ENCODE measurements around the gene UACA.
A peak's percentile ranks its signal among the peaks of the same experiment; 100 is the strongest.

UACA gene

DNA sequence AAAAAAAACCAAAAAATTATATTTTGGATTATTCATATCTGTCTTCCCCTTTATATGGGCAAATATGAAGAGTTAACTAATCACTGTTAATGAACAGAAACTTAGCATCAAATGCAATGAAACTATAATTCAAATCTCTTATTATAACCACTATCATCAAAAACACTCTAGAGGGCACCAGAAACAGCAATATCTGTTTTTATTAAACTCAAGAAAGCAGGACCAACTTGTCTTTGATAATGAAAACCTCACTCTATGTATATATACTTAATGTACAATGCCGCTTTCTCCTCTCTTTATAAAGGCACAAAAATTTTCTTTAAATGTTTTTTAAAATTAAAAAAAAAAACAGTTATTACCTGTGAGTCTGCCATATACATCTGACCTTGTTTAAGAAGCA is 92.7 kb downstream of the UACA start:
- Histone ChIP-seq H3K4ac (ENCODE audit: low read length) (no peak overlapping the region), H2BK5ac (ENCODE audit: low read length) (no peak overlapping the region), H3K18ac (ENCODE audit: low read length) (no peak overlapping the region), H2AK5ac (ENCODE audit: low read depth, low read length) (no peak overlapping the region), H4K8ac (ENCODE audit: low read depth, low read length) (no peak overlapping the region), H2BK12ac (ENCODE audit: low read length) (no peak overlapping the region), H4K91ac (ENCODE audit: low read depth, low read length, poor library complexity) (no peak overlapping the region), H2BK120ac (ENCODE audit: low read depth, low read length) (no peak overlapping the region), H3K14ac (ENCODE audit: low read length) (no peak overlapping the region), H3K27ac (replicated peaks; ENCODE audit: low read length) (no peak overlapping the region), H3K27me3 (ENCODE audit: control insufficient read depth in 3 of 3, insufficient read depth in 3 of 3, low read depth in 1 of 3, low read length in 3 of 3) (no peaks in the 10 kb centered on the region), H3K4me2 (ENCODE audit: insufficient read depth, low read length, poor library complexity, severe bottlenecking) (no peak overlapping the region), H3K4me1 (ENCODE audit: control insufficient read depth in 2 of 2, insufficient read depth in 1 of 2, low read depth in 1 of 2, low read length in 2 of 2) (no peaks in the 10 kb centered on the region), H2AFZ (ENCODE audit: low read length) (no peak overlapping the region), H3K36me3 (replicated peaks in 1 of 2; ENCODE audit: control insufficient read depth in 2 of 2, insufficient read depth in 2 of 2, low read length in 2 of 2) (peaks cover 2 to 16% of the 10 kb centered on the region in 2 donors), H3K4me3 (ENCODE audit: low read length in 2 of 2) (no peak overlapping the region), H2BK15ac (ENCODE audit: low read length) (no peak overlapping the region), H3K79me1 (ENCODE audit: low read depth, low read length) (no peaks in the 10 kb centered on the region), H3K9me3 (replicated peaks in 1 of 2; ENCODE audit: control insufficient read depth in 2 of 2, insufficient read depth in 1 of 2, low read depth in 1 of 2, low read length in 2 of 2) (no peaks in the 10 kb centered on the region), H3K9ac (ENCODE audit: low read depth, low read length, poor library complexity) (no peak overlapping the region), H3K23ac (ENCODE audit: low read depth, low read length, poor library complexity) (no peak overlapping the region)
- no peak for DNase-seq (ENCODE audit: low spot score)
- WGBS, 2 donors (ENCODE audit: extremely low coverage in 2 of 2, insufficient read length in 2 of 2, insufficient replicate concordance in 1 of 2): no CpG with 5 or more reads among the region's 1 CpG

DNA sequence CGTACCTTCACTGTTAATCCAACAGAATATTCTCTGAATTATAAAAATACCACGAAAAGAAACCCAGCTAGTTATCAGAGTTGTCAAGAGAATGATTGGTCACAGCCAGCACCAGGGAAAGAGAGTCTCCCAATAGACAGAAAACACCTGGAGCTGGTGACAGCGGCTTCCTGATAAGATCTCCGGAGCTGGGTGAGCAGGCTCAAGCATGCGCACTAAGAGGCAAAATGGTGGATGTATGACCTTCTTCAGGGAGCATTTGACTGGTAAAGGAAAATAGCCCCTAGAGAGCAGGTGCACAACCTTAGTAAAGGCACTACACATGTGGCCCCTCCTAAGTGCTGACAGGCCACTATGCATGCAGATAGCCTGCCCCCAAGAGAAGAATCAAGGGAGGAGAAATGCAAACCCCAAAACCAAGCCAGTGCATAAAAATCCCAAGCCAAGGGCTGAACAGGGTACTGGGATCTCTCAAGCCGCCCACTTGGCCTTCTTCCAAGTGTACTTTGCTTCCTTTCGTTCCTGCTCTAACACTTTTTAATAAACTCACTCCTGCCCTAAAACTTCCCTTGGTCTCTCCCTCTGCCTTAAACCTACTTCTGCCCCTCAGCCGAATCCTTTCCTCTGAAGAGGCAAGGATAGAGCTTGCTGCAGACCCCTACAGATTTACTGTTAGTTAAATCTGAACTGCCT is 93.2 kb downstream of the UACA start:
- peak overlapping the region in 1 of 2 donors; percentile 38 for H3K4me3 ChIP-seq (ENCODE audit: low read length in 2 of 2)
- H3K4ac ChIP-seq (ENCODE audit: low read length): no peak overlapping the region
- DNase-seq (ENCODE audit: low spot score): no peak
- no peak overlapping the region for H4K8ac ChIP-seq (ENCODE audit: low read depth, low read length)
- H3K9me3 ChIP-seq (replicated peaks in 1 of 2; ENCODE audit: control insufficient read depth in 2 of 2, insufficient read depth in 1 of 2, low read depth in 1 of 2, low read length in 2 of 2): no peaks in the 10 kb centered on the region
- H3K36me3 ChIP-seq (replicated peaks in 1 of 2; ENCODE audit: control insufficient read depth in 2 of 2, insufficient read depth in 2 of 2, low read length in 2 of 2): peaks cover 2 to 15% of the 10 kb centered on the region in 2 donors
- H3K4me1 ChIP-seq (ENCODE audit: control insufficient read depth in 2 of 2, insufficient read depth in 1 of 2, low read depth in 1 of 2, low read length in 2 of 2): no peaks in the 10 kb centered on the region
- no peaks in the 10 kb centered on the region for H3K79me1 ChIP-seq (ENCODE audit: low read depth, low read length)
- H3K23ac ChIP-seq (ENCODE audit: low read depth, low read length, poor library complexity): no peak overlapping the region
- H2AFZ ChIP-seq (ENCODE audit: low read length): no peak overlapping the region
- no peak overlapping the region for H2BK5ac ChIP-seq (ENCODE audit: low read length)
- H4K91ac ChIP-seq (ENCODE audit: low read depth, low read length, poor library complexity): no peak overlapping the region
- no peak overlapping the region for H3K9ac ChIP-seq (ENCODE audit: low read depth, low read length, poor library complexity)
- H2AK5ac ChIP-seq (ENCODE audit: low read depth, low read length): no peak overlapping the region
- no peaks in the 10 kb centered on the region for H3K27me3 ChIP-seq (ENCODE audit: control insufficient read depth in 3 of 3, insufficient read depth in 3 of 3, low read depth in 1 of 3, low read length in 3 of 3)
- no peak overlapping the region for H3K4me2 ChIP-seq (ENCODE audit: insufficient read depth, low read length, poor library complexity, severe bottlenecking)
- no peak overlapping the region for H3K27ac ChIP-seq (replicated peaks; ENCODE audit: low read length)
- H2BK15ac ChIP-seq (ENCODE audit: low read length): no peak overlapping the region
- H2BK12ac ChIP-seq (ENCODE audit: low read length): no peak overlapping the region
- H3K18ac ChIP-seq (ENCODE audit: low read length): no peak overlapping the region
- H2BK120ac ChIP-seq (ENCODE audit: low read depth, low read length): no peak overlapping the region
- WGBS, 2 donors (ENCODE audit: extremely low coverage in 2 of 2, insufficient read length in 2 of 2, insufficient replicate concordance in 1 of 2): no CpG with 5 or more reads among the region's 8 CpGs
- no peak overlapping the region for H3K14ac ChIP-seq (ENCODE audit: low read length)

GRCh38 chr15:70669006-70669602 is 94.3 kb downstream of the UACA start:
- H3K27me3 ChIP-seq (ENCODE audit: control insufficient read depth in 3 of 3, insufficient read depth in 3 of 3, low read depth in 1 of 3, low read length in 3 of 3): no peaks in the 10 kb centered on the region
- no peak overlapping the region for H2BK120ac ChIP-seq (ENCODE audit: low read depth, low read length)
- H4K8ac ChIP-seq (ENCODE audit: low read depth, low read length): no peak overlapping the region
- H3K9me3 ChIP-seq (replicated peaks in 1 of 2; ENCODE audit: control insufficient read depth in 2 of 2, insufficient read depth in 1 of 2, low read depth in 1 of 2, low read length in 2 of 2): no peaks in the 10 kb centered on the region
- H3K14ac ChIP-seq (ENCODE audit: low read length): no peak overlapping the region
- H3K4ac ChIP-seq (ENCODE audit: low read length): no peak overlapping the region
- no peak overlapping the region for H3K4me3 ChIP-seq (ENCODE audit: low read length in 2 of 2)
- no peak overlapping the region for H2BK12ac ChIP-seq (ENCODE audit: low read length)
- no CpG with 5 or more reads among the region's 4 CpGs for WGBS, 2 donors (ENCODE audit: extremely low coverage in 2 of 2, insufficient read length in 2 of 2, insufficient replicate concordance in 1 of 2)
- no peak overlapping the region for H2AK5ac ChIP-seq (ENCODE audit: low read depth, low read length)
- no peak overlapping the region for H3K27ac ChIP-seq (replicated peaks; ENCODE audit: low read length)
- H2BK15ac ChIP-seq (ENCODE audit: low read length): no peak overlapping the region
- no peak overlapping the region for H2BK5ac ChIP-seq (ENCODE audit: low read length)
- peaks cover 2 to 15% of the 10 kb centered on the region in 2 donors for H3K36me3 ChIP-seq (replicated peaks in 1 of 2; ENCODE audit: control insufficient read depth in 2 of 2, insufficient read depth in 2 of 2, low read length in 2 of 2)
- H3K79me1 ChIP-seq (ENCODE audit: low read depth, low read length): no peaks in the 10 kb centered on the region
- no peak overlapping the region for H3K23ac ChIP-seq (ENCODE audit: low read depth, low read length, poor library complexity)
- H3K9ac ChIP-seq (ENCODE audit: low read depth, low read length, poor library complexity): no peak overlapping the region
- H3K18ac ChIP-seq (ENCODE audit: low read length): no peak overlapping the region
- no peaks in the 10 kb centered on the region for H3K4me1 ChIP-seq (ENCODE audit: control insufficient read depth in 2 of 2, insufficient read depth in 1 of 2, low read depth in 1 of 2, low read length in 2 of 2)
- no peak overlapping the region for H4K91ac ChIP-seq (ENCODE audit: low read depth, low read length, poor library complexity)
- H3K4me2 ChIP-seq (ENCODE audit: insufficient read depth, low read length, poor library complexity, severe bottlenecking): no peak overlapping the region
- no peak overlapping the region for H2AFZ ChIP-seq (ENCODE audit: low read length)
- DNase-seq (ENCODE audit: low spot score): no peak

- Histone ChIP-seq H3K27me3 (ENCODE audit: control insufficient read depth in 3 of 3, insufficient read depth in 3 of 3, low read depth in 1 of 3, low read length in 3 of 3) (no peaks in the 10 kb centered on the region), H4K8ac (ENCODE audit: low read depth, low read length) (no peak overlapping the region), H2AFZ (ENCODE audit: low read length) (no peak overlapping the region), H3K4me2 (ENCODE audit: insufficient read depth, low read length, poor library complexity, severe bottlenecking) (no peak overlapping the region), H2AK5ac (ENCODE audit: low read depth, low read length) (no peak overlapping the region), H2BK120ac (ENCODE audit: low read depth, low read length) (no peak overlapping the region), H3K9ac (ENCODE audit: low read depth, low read length, poor library complexity) (no peak overlapping the region), H3K27ac (replicated peaks; ENCODE audit: low read length) (no peak overlapping the region), H2BK5ac (ENCODE audit: low read length) (no peak overlapping the region), H3K4ac (ENCODE audit: low read length) (no peak overlapping the region), H3K9me3 (replicated peaks in 1 of 2; ENCODE audit: control insufficient read depth in 2 of 2, insufficient read depth in 1 of 2, low read depth in 1 of 2, low read length in 2 of 2) (no peaks in the 10 kb centered on the region), H4K91ac (ENCODE audit: low read depth, low read length, poor library complexity) (no peak overlapping the region), H3K4me1 (ENCODE audit: control insufficient read depth in 2 of 2, insufficient read depth in 1 of 2, low read depth in 1 of 2, low read length in 2 of 2) (no peaks in the 10 kb centered on the region), H2BK12ac (ENCODE audit: low read length) (no peak overlapping the region), H3K79me1 (ENCODE audit: low read depth, low read length) (no peaks in the 10 kb centered on the region), H3K36me3 (replicated peaks in 1 of 2; ENCODE audit: control insufficient read depth in 2 of 2, insufficient read depth in 2 of 2, low read length in 2 of 2) (peaks cover 2 to 15% of the 10 kb centered on the region in 2 donors), H3K4me3 (ENCODE audit: low read length in 2 of 2) (no peak overlapping the region), H3K14ac (ENCODE audit: low read length) (no peak overlapping the region), H3K18ac (ENCODE audit: low read length) (no peak overlapping the region), H3K23ac (ENCODE audit: low read depth, low read length, poor library complexity) (no peak overlapping the region), H2BK15ac (ENCODE audit: low read length) (no peak overlapping the region)
- WGBS, 2 donors (ENCODE audit: extremely low coverage in 2 of 2, insufficient read length in 2 of 2, insufficient replicate concordance in 1 of 2): no CpG with 5 or more reads among the region's 1 CpG
- DNase-seq (ENCODE audit: low spot score): no peak
Observed at GRCh38 chr15:70665599-70665998, 97.8 kb downstream of the UACA start.

Measured in neuronal stem cell (in vitro differentiated cells).